ENCODE measurements around the gene AQP11. TPM values are rescaled to one million over a fixed set of nuclear protein-coding genes. Genes with fewer than 3 reads are reported as not detected.

The AQP11 gene
- total and polyA plus RNA-seq, 2 experiments from 2014 or later, result 0.43 to 1.1 TPM

DNA sequence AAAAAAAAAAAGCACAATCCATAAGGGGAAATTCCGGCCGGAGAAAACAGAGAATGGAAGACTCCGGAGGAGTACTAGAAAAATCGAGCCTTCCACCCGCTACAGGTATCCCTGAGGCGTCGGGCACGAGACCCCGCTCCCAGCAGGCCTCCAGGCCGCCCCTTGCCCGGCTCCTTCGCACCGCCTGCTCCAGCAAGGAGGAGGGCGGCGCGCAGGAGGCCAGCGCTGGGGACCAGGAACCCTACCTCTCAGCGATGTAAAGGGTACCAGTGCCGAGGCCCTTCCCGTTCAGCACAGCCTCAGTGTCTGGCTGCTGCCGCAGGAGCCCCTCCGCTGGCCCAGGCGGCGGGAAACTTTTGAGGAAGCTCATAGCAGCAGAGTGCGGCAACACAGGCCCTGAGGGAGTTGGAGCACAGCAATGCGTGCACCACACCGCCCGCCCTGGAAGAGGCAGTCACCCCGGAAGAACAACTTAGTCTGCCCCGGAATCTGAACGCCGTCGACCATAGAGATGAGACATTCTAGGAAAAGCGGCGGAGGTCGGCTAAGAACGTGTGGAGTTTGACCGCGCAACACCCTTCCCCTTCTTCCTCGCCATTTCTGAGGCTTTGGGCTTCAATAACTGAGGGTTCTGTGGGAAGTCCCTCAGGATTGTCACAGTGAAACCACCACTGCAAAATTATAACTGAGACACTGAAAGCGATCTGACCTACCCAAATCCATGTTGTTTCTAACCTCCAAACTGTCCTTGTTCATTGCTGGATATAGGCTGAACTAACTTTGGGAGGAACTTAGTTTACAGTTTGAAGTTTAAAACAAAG is 47.8 kb downstream of the AQP11 start, which contains the start of gene CLNS1A:
CLNS1A (minus strand) TSS at position 450 of the 821 bp plus-strand sequence; CDS start at position 370, 80 bp downstream.
- peak; percentile 95 for DNase-seq
- in situ Hi-C loops (cut with MboI), result no loop called here
- no peaks in the 10 kb centered on the region for H3K36me3 ChIP-seq (ENCODE audit: low read depth)
- no peaks in the 10 kb centered on the region for H4K20me1 ChIP-seq (ENCODE audit: insufficient read depth)
- H3K4me2 ChIP-seq (ENCODE audit: unreplicated experiment), result peak within 1 kb of the TSS; percentile 100
- peak within 1 kb of the TSS; percentile 97 for H2AFZ ChIP-seq
- peaks cover 50% of the 10 kb centered on the region for H3K79me2 ChIP-seq (ENCODE audit: insufficient read depth)
- H3K4me1 ChIP-seq (ENCODE audit: insufficient read depth), result peaks cover 8% of the 10 kb centered on the region
- H3K27ac ChIP-seq, result peak within 1 kb of the TSS; percentile 72
- TF ChIP-seq EZH2phosphoT487 (IDR thresholded peaks at IDR 0.05; ENCODE audit: insufficient read depth, low read depth) (no peak), EZH2 (IDR thresholded peaks at IDR 0.05; ENCODE audit: insufficient read depth, poor library complexity, severe bottlenecking) (no peak)
- H3K9ac ChIP-seq, result peak within 1 kb of the TSS; percentile 89
- H3F3A ChIP-seq (ENCODE audit: insufficient read depth), result no peaks in the 10 kb centered on the region
- H3K9me3 ChIP-seq (ENCODE audit: low read depth), result no peaks in the 10 kb centered on the region
- no peaks in the 10 kb centered on the region for H3K9me2 ChIP-seq (ENCODE audit: insufficient read depth)
- H3K4me3 ChIP-seq, result peak within 1 kb of the TSS; percentile 91
- 1 to 3% methylated on average over 41 of the region's 41 CpGs for WGBS, 2 experiments (ENCODE audit: low coverage in 1 of 2, low lambda C conversion rate in 2 of 2, missing lambda C conversion rate in 2 of 2)
- H3K27me3 ChIP-seq (replicated peaks; ENCODE audit: insufficient read depth), result no peaks in the 10 kb centered on the region

GRCh38 chr11:77642228-77642627 is 52.5 kb downstream of the AQP11 start:
- Histone ChIP-seq H3K27ac (no peak overlapping the region), H3F3A (ENCODE audit: insufficient read depth) (no peaks in the 10 kb centered on the region), H3K9me3 (ENCODE audit: low read depth) (no peaks in the 10 kb centered on the region), H2AFZ (peak overlapping the region; percentile 44; the same call in 1 of the 2 replicates), H3K79me2 (ENCODE audit: insufficient read depth) (peaks cover 3% of the 10 kb centered on the region), H3K4me1 (ENCODE audit: insufficient read depth) (0 out of 2 replicates have a peak, but pooled peaks cover 7% of the 10 kb centered on the region), H3K9me2 (ENCODE audit: insufficient read depth) (no peaks in the 10 kb centered on the region), H4K20me1 (ENCODE audit: insufficient read depth) (no peaks in the 10 kb centered on the region), H3K36me3 (ENCODE audit: low read depth) (no peaks in the 10 kb centered on the region), H3K4me3 (no peak overlapping the region), H3K4me2 (ENCODE audit: unreplicated experiment) (no peak overlapping the region), H3K27me3 (replicated peaks; ENCODE audit: insufficient read depth) (no peaks in the 10 kb centered on the region), H3K9ac (no peak overlapping the region)
- WGBS, 2 experiments (ENCODE audit: low coverage in 1 of 2, low lambda C conversion rate in 2 of 2, missing lambda C conversion rate in 2 of 2), result 52 to 56% methylated on average over 2 of the region's 2 CpGs
- in situ Hi-C loops (cut with MboI), result no loop called here
- no peak for DNase-seq
- no peak for TF ChIP-seq EZH2 (IDR thresholded peaks at IDR 0.05; ENCODE audit: insufficient read depth, poor library complexity, severe bottlenecking)
- no peak for TF ChIP-seq EZH2phosphoT487 (IDR thresholded peaks at IDR 0.05; ENCODE audit: insufficient read depth, low read depth)

- Histone ChIP-seq H4K20me1 (ENCODE audit: insufficient read depth) (no peaks in the 10 kb centered on the region), H3F3A (ENCODE audit: insufficient read depth) (no peaks in the 10 kb centered on the region), H3K4me3 (no peak overlapping the region), H3K9ac (no peak overlapping the region), H3K27me3 (replicated peaks; ENCODE audit: insufficient read depth) (no peaks in the 10 kb centered on the region), H3K4me1 (ENCODE audit: insufficient read depth) (0 out of 2 replicates have a peak, but pooled peaks cover 7% of the 10 kb centered on the region), H3K9me3 (ENCODE audit: low read depth) (no peaks in the 10 kb centered on the region), H3K4me2 (ENCODE audit: unreplicated experiment) (peak overlapping the region; percentile 30), H3K27ac (no peak overlapping the region), H2AFZ (peak overlapping the region; percentile 83), H3K9me2 (ENCODE audit: insufficient read depth) (no peaks in the 10 kb centered on the region), H3K36me3 (ENCODE audit: low read depth) (no peaks in the 10 kb centered on the region), H3K79me2 (ENCODE audit: insufficient read depth) (no peaks in the 10 kb centered on the region)
- TF ChIP-seq EZH2 (IDR thresholded peaks at IDR 0.05; ENCODE audit: insufficient read depth, poor library complexity, severe bottlenecking) (no peak), EZH2phosphoT487 (IDR thresholded peaks at IDR 0.05; ENCODE audit: insufficient read depth, low read depth) (no peak)
- DNase-seq, result no peak
- 100% methylated on average over 1 of the region's 1 CpG for WGBS, 2 experiments (ENCODE audit: low coverage in 1 of 2, low lambda C conversion rate in 2 of 2, missing lambda C conversion rate in 2 of 2)
- in situ Hi-C loops (cut with MboI), result no loop called here
Measured at GRCh38 chr11:77644887-77645286, 55.1 kb downstream of the AQP11 start.

GRCh38 chr11:77647654-77648305 is 58.0 kb downstream of the AQP11 start:
- Histone ChIP-seq H3K4me3 (no peak overlapping the region), H3K9me2 (ENCODE audit: insufficient read depth) (no peaks in the 10 kb centered on the region), H4K20me1 (ENCODE audit: insufficient read depth) (no peaks in the 10 kb centered on the region), H3K9me3 (ENCODE audit: low read depth) (no peaks in the 10 kb centered on the region), H3K4me2 (ENCODE audit: unreplicated experiment) (no peak overlapping the region), H3F3A (ENCODE audit: insufficient read depth) (no peaks in the 10 kb centered on the region), H2AFZ (no peak overlapping the region), H3K4me1 (ENCODE audit: insufficient read depth) (0 out of 2 replicates have a peak, but pooled peaks cover 7% of the 10 kb centered on the region), H3K36me3 (ENCODE audit: low read depth) (no peaks in the 10 kb centered on the region), H3K79me2 (ENCODE audit: insufficient read depth) (no peaks in the 10 kb centered on the region), H3K27me3 (replicated peaks; ENCODE audit: insufficient read depth) (no peaks in the 10 kb centered on the region), H3K9ac (no peak overlapping the region), H3K27ac (no peak overlapping the region)
- peak; percentile 33 for DNase-seq
- WGBS, 2 experiments (ENCODE audit: low coverage in 1 of 2, low lambda C conversion rate in 2 of 2, missing lambda C conversion rate in 2 of 2), result 57 to 58% methylated on average over 3 of the region's 3 CpGs
- in situ Hi-C loops (cut with MboI), result no loop called here
- TF ChIP-seq EZH2 (IDR thresholded peaks at IDR 0.05; ENCODE audit: insufficient read depth, poor library complexity, severe bottlenecking) (no peak), EZH2phosphoT487 (IDR thresholded peaks at IDR 0.05; ENCODE audit: insufficient read depth, low read depth) (no peak)
